ENCODE data around the gene RAB17. TPM values are rescaled to one million over a fixed set of nuclear protein-coding genes. Genes with fewer than 3 reads are reported as not detected.

RAB17 gene
- polyA plus RNA-seq, 4 donors = 1.7 to 21.3 (median 12.3) TPM

DNA sequence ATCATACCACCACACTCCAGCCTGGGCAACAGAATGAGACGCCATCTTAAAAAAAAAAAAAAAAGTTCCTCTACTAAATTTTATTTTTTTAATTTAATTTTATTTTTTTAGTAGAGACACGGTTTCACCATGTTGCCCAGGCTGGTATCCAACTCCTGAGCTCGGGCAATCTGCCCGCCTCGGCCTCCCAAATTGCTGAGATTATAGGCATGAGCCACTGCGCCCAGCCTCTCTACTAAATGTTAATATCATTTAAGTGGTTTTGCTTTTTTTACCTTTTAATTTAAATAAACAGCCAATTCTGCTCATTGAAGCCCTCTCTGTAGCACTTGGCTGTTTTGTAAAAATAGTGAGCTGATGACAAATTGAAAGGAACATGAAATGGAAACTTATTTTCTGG lies 9.2 kb downstream of the RAB17 start:
- DNase-seq (ENCODE audit: low read depth in 4 of 4, low spot score in 3 of 4) = no peak

- no peak for DNase-seq (ENCODE audit: low read depth in 4 of 4, low spot score in 3 of 4)
Measured at GRCh38 chr2:237577956-237578870, 12.3 kb downstream of the RAB17 start.

GRCh38 chr2:237577458-237577857 lies 13.1 kb downstream of the RAB17 start:
- DNase-seq (ENCODE audit: low read depth in 4 of 4, low spot score in 3 of 4) = no peak

DNA sequence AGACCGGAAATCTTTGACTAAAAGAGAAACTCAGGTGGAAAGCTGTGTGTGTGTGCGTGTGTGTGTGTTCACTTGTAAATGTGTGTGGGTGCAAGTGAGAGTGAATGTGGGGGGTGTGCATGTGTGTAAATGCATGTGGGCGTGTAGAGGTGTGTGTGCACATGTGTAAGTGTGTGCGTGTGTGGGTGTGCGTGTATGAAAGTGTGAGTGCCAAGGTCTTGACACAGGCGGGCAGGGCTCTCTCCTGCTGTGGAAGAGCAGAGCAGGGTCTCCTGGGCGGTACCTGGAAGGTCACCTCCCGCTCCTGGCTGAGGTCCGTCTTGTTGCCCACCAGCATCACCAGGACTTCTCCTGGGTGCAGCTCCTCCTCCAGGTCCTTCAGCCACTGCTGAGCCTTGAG lies 13.6 kb downstream of the RAB17 start:
- no peak for DNase-seq (ENCODE audit: low read depth in 4 of 4, low spot score in 3 of 4)

- no peak for DNase-seq (ENCODE audit: low read depth in 4 of 4, low spot score in 3 of 4)
Measured at GRCh38 chr2:237575869-237576862, 14.4 kb downstream of the RAB17 start.

DNA sequence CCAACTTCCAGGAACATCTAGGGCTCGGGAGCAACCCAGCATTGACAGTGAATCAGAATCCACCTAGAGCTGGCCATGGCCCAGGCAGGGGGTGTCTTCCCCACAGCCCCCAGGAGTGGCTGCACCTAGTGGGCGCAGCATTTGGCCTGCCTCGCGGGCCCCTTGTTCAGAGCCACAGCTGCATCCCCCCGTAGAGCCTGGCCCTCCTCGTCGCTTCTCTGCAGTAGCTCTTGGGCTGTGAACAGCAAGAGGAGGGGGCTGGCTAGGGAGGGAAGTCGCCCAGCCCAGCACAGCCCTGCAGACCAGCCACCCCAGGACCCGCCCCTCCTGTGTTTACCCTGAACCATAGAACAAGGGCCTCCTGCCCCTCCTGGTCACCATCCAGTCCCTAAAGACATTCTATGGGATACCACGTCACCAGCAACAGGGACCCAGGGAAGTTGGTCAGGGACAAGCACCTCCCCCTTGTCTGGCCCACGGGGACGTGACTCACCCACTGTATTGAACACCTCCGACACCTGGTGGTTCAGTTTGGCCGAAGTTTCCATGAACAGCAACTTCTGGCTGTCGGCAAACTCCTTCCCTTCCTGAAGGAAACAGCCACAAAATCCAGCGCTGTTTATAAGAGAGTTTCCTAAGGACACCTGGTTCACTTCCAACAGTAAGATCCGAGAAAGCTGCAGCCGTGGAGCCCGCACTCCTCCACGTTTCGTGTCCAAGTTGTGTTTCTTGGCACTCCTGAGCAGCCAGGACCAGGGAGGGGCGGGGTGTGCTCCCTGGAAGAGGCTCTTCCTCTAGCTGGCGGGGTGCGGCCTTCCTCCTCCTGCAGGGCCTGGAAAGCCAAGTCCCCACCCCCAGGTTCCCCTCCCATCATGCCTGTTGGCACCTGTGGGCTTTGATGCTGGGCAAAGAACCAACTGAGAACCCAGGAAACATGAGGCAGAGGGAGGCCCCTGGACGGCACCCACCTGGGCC lies 15.4 kb downstream of the RAB17 start:
- no peak for DNase-seq (ENCODE audit: low read depth in 4 of 4, low spot score in 3 of 4)

GRCh38 chr2:237574467-237574866 lies 16.1 kb downstream of the RAB17 start:
- no peak for DNase-seq (ENCODE audit: low read depth in 4 of 4, low spot score in 3 of 4)

GRCh38 chr2:237573721-237574415 lies 16.7 kb downstream of the RAB17 start:
- DNase-seq (ENCODE audit: low read depth in 4 of 4, low spot score in 3 of 4) = no peak

DNA sequence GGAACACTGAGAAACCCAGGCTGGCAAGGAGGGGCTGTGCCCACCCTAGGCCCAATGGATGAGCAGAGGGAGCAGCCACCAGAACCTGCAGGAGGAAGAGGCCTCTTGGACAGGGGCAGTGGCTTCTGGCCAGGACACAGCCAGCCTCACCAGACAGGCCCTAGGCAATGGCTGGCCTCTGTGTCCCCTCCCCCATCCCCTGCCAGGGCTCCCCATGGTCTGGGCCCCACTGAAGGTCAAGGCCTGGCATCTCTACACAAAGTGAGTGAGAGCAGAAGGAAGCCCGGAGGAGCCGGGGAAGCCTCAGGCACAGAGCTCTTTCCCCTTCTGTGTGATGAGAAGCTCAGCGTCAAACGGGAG lies 17.8 kb downstream of the RAB17 start:
- DNase-seq (ENCODE audit: low read depth in 4 of 4, low spot score in 3 of 4) = no peak

DNA sequence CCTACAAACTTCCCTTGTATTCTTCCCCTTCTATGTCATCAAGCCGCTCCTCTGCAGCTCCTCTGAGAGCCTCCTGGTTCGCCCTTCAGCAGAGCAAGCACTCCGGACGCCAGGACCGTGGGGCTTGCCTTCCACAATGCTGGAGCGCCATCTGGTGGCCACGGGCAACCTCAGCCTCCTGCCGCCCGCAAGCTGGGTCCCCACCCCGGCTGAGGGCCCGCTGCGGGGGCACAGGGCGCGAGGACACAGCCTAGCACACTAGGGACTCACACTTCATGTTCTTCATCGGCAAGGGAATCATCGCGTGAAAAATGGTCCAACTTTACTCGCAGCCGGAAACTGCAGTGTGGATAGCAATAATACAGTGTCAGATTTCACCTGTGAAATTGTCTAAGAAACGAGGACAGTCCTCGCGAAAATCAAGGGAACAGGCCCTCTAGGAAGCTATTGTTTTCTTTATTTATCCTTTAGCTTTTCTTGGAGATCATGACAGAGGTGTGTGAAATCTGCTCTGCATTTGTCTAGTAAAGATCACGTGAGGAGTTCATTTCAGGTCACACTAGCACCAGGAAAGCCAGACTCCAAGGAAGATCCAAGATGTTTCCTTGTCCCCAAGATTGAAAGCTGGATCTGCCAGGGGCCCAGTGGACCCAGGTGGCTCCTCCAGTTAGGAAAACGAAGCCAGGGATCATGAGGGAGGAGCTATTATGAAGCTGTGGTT lies 18.4 kb downstream of the RAB17 start:
- DNase-seq (ENCODE audit: low read depth in 4 of 4, low spot score in 3 of 4) = peak; percentile 61 to 78 (median 71)

GRCh38 chr2:237571551-237571950 lies 19.0 kb downstream of the RAB17 start:
- DNase-seq (ENCODE audit: low read depth in 4 of 4, low spot score in 3 of 4) = no peak

DNA sequence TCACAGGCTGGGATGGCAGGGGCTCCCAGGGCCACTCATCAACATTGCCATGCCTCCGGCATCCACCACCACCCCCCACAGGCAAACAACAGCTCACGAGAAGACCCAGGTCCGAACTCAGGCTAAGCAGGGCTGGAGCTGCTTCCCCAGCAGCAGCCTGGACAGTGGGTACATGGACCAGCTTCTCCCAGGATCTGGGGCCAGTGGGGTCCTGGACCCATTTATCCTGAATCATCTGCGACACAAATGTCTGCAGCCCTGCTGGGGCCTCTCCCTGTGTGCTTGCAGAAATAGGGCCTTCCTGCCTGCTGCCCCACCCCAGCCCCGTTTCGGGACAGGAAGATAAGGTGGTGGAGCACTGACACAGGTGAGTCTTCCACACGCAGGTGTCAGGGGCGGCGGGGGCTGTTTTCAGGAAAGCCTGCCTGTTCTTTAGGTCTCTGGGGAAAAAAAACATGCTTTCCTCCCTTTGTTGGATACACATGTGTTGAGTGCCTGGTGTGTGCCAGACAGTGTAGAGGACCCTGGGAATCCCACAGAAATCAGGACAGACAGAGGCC lies 19.7 kb downstream of the RAB17 start:
- DNase-seq (ENCODE audit: low read depth in 4 of 4, low spot score in 3 of 4) = no peak

- DNase-seq (ENCODE audit: low read depth in 4 of 4, low spot score in 3 of 4) = no peak
Measured at GRCh38 chr2:237569896-237570295, 20.6 kb downstream of the RAB17 start.

- no peak for DNase-seq (ENCODE audit: low read depth in 4 of 4, low spot score in 3 of 4)
Measured at GRCh38 chr2:237569041-237569440, 21.5 kb downstream of the RAB17 start.

- no peak for DNase-seq (ENCODE audit: low read depth in 4 of 4, low spot score in 3 of 4)
Measured at GRCh38 chr2:237568121-237568660, 22.3 kb downstream of the RAB17 start.

GRCh38 chr2:237567276-237568029 lies 23.1 kb downstream of the RAB17 start:
- DNase-seq (ENCODE audit: low read depth in 4 of 4, low spot score in 3 of 4) = no peak

- DNase-seq (ENCODE audit: low read depth in 4 of 4, low spot score in 3 of 4) = no peak
Measured at GRCh38 chr2:237566401-237567235, 23.9 kb downstream of the RAB17 start, which contains the start of gene PRLH. Gene PRLH (plus strand): TSS chr2:237566574. CDS start chr2:237566574, 0 bp downstream.

Data from left renal pelvis (tissue), 4 donors.